Upper lobe of left lung (tissue), 6 donors: ENCODE measurements around the gene APOBEC3F. TPM values are rescaled to one million over a fixed set of nuclear protein-coding genes. Genes with fewer than 3 reads are reported as not detected.
"Not testable (repeated sequence)": the region's sequence is repeated elsewhere in the genome, so short reads cannot be mapped to it uniquely, and the experiment has no call there.

Experiments
- ATAC-seq, 2 donors: fragments of 200-7000 bp; cut with Tn5 transposase; one replicate each; pipeline ENCODE4 v1.9.1; 2022; ENCODE audit warnings: mild to moderate bottlenecking in 2 of 2, moderate library complexity in 2 of 2; ENCODE audit not compliant: low FRiP score in 2 of 2
- DNase-seq, 2 donors: peaks; one replicate each; pipeline ENCODE4 v3.0.0-alpha.2; 2019 to 2020
- H3K27ac ChIP-seq, 4 donors: fragments of 200-600 bp; sonication (generic); one replicate each; pipeline ENCODE4 v1.5.1; 2016 to 2019
- H3K27me3 ChIP-seq, 4 donors: fragments of 200-600 bp; sonication (generic); one replicate each; pipeline ENCODE4 v1.5.1; 2017 to 2019
- H3K36me3 ChIP-seq, 4 donors: fragments of 200-600 bp; sonication (generic); one replicate each; pipeline ENCODE4 v1.5.1; 2016 to 2019
- H3K4me1 ChIP-seq, 4 donors: fragments of 200-600 bp; sonication (generic); one replicate each; pipeline ENCODE4 v1.5.1; 2018 to 2019
- H3K4me3 ChIP-seq, 4 donors: fragments of 200-600 bp; sonication (generic); one replicate each; pipeline ENCODE4 v1.5.1; 2017 to 2019; ENCODE audit warnings: mild to moderate bottlenecking in 2 of 4, moderate library complexity in 1 of 4
- H3K9me3 ChIP-seq, 4 donors: fragments of 200-600 bp; sonication (generic); one replicate each; pipeline ENCODE4 v1.5.1; 2018 to 2019
- EP300 ChIP-seq, 4 donors: sonication (generic); formaldehyde crosslinking; IDR thresholded peaks; one replicate each; pipeline ENCODE4 v1.5.1; 2017; ENCODE audit warnings: antibody characterized with exemption in 4 of 4, control low read depth in 2 of 4
- POLR2A ChIP-seq, 4 donors: fragments of 450-650 bp; IDR thresholded peaks; one replicate each; pipeline ENCODE4 v1.5.1; 2016 to 2017; ENCODE audit warnings: antibody characterized with exemption in 4 of 4, mild to moderate bottlenecking in 2 of 4
- POLR2AphosphoS5 ChIP-seq, 2 donors: sonication (generic); formaldehyde crosslinking; IDR thresholded peaks; one replicate each; pipeline ENCODE4 v1.5.1; 2017; ENCODE audit warnings: antibody characterized with exemption in 2 of 2
- WGBS, 2 donors: methylation state at CpG; one replicate each; pipeline ENCODE4 v1.1.5; 2017 to 2018; 5-methylcytosine and 5-hydroxymethylcytosine counted together
- total RNA-seq, 6 donors: library from RNA; depleted of rRNA in 4 of 6; stranded (reverse); fragments of >200 nt in 4 of 6; gene quantifications; one replicate each; pipeline versions ENCODE4 v1.1.0 to v1.2.1, GENCODE V29; 2016 to 2021
- TF ChIP-seq, protein P1 (sequence below), 6 experiments: fragments of 450-650 bp in 4 of 6; fragments of 200-600 bp in 2 of 6; sonication (generic) in 2 of 6; IDR thresholded peaks; one replicate each; pipeline ENCODE4 v1.5.1; 2016 to 2019; ENCODE audit warnings: antibody characterized with exemption in 6 of 6
- donor health status: DM: no; HTN: no; CAD: no; lungs with moderate emphysema.
- donor health status: DM: no; HTN: yes; CAD: no; lungs with severe emphysema.

Gene APOBEC3F
- total RNA-seq, 6 donors from 2014 or later, result 4.0 to 12.0 (median 6.5) TPM

DNA sequence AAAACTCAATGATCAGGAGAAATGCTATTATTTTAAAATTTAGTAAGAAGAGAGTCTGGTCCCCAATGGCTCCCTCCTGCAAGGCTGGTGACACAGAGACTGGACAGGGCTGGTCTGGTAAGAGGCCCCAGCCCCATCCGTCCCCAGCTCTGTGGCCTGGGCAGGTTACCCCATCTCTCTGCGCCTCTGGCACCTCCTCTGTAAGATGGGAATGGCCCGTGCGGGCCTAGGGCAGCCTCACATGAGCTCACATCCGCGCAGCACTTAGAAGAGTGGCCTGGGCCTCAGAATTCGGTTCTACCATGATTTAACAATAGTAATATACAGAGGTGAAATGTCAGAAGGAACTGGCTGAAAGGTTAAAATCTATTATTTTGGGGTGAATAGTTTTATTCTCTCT lies 1.2 kb downstream of the APOBEC3F start:
- peak in 1 of 2 donors; percentile 38 for DNase-seq
- peak overlapping the region in 2 of 4 donors; percentile 86 to 95 for H3K27ac ChIP-seq
- no peaks in the 10 kb centered on the region for H3K27me3 ChIP-seq
- WGBS, 2 donors, result 93 to 94% methylated on average over 7 of the region's 7 CpGs
- no peaks in the 10 kb centered on the region for H3K9me3 ChIP-seq
- peaks cover 9 to 14% (median 12%) of the 10 kb centered on the region in 4 donors for H3K4me1 ChIP-seq
- no peak overlapping the region for H3K4me3 ChIP-seq
- TF ChIP-seq POLR2AphosphoS5 (IDR thresholded peaks at IDR 0.05) (no peak), EP300 (IDR thresholded peaks at IDR 0.05) (no peak), POLR2A (IDR thresholded peaks at IDR 0.05) (no peak)
- TF ChIP-seq, protein P1, sequence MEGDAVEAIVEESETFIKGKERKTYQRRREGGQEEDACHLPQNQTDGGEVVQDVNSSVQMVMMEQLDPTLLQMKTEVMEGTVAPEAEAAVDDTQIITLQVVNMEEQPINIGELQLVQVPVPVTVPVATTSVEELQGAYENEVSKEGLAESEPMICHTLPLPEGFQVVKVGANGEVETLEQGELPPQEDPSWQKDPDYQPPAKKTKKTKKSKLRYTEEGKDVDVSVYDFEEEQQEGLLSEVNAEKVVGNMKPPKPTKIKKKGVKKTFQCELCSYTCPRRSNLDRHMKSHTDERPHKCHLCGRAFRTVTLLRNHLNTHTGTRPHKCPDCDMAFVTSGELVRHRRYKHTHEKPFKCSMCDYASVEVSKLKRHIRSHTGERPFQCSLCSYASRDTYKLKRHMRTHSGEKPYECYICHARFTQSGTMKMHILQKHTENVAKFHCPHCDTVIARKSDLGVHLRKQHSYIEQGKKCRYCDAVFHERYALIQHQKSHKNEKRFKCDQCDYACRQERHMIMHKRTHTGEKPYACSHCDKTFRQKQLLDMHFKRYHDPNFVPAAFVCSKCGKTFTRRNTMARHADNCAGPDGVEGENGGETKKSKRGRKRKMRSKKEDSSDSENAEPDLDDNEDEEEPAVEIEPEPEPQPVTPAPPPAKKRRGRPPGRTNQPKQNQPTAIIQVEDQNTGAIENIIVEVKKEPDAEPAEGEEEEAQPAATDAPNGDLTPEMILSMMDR (IDR thresholded peaks at IDR 0.05), result no peak
- ATAC-seq, result no peak
- H3K36me3 ChIP-seq, result peaks cover 0 to 16% (median 3%) of the 10 kb centered on the region in 4 donors

DNA sequence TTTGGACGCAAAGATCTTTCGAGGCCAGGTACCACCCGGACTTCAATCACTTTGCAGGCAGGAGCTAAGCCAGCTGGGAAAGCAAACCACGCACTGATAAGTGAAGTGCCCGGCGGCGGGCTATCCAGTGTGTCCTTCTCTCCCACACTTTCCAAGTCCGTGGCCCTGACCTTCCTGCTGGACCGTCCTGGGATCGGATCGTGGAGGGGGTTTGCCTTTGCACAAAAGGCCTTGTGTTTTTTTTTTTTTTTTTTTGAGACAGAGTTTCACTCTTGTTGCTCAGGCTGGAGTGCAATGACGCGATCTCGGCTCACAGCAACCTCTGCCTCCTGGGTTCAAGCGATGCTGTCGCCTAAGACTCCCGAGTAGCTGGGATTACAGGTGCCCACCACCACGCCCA lies 2.4 kb downstream of the APOBEC3F start:
- Histone ChIP-seq H3K4me1 (peaks cover 9 to 14% (median 12%) of the 10 kb centered on the region in 4 donors), H3K36me3 (peaks cover 0 to 16% (median 3%) of the 10 kb centered on the region in 4 donors)
- H3K9me3 ChIP-seq, H3K4me3 ChIP-seq, DNase-seq, H3K27me3 ChIP-seq, H3K27ac ChIP-seq, ATAC-seq: not testable (repeated sequence)
- 94 to 96% methylated on average over 18 of the region's 18 CpGs for WGBS, 2 donors

DNA sequence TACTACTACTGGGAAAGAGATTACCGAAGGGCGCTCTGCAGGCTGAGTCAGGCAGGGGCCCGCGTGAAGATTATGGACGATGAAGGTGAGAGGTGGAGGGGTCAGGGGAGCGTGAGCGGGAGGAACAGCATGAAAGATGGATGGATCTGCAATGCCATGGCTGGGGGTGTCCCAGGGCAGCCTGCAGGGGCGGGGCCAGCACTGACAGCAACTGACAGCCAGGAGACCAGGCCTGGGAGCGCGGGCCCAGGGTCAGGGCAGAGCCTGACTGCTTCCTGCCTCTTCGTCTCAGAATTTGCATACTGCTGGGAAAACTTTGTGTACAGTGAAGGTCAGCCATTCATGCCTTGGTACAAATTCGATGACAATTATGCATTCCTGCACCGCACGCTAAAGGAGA lies 4.5 kb downstream of the APOBEC3F start:
- DNase-seq, result peak in 1 of 2 donors; percentile 68

GRCh38 chr22:39049486-39049885 lies 8.8 kb downstream of the APOBEC3F start:
- 82 to 86% methylated on average over 7 of the region's 7 CpGs for WGBS, 2 donors
- H3K9me3 ChIP-seq, ATAC-seq, H3K27me3 ChIP-seq, H3K4me3 ChIP-seq, H3K27ac ChIP-seq, H3K36me3 ChIP-seq, DNase-seq, H3K4me1 ChIP-seq: not testable (repeated sequence)

More for the DNA sequence above, 4.5 kb downstream of the APOBEC3F start:
- H3K9me3 ChIP-seq, ATAC-seq, H3K27ac ChIP-seq, H3K4me3 ChIP-seq, H3K27me3 ChIP-seq: not testable (repeated sequence)
- H3K36me3 ChIP-seq, result peaks cover 0 to 16% (median 3%) of the 10 kb centered on the region in 4 donors
- peaks cover 9 to 11% (median 10%) of the 10 kb centered on the region in 4 donors for H3K4me1 ChIP-seq
- 78 to 93% methylated on average over 14 of the region's 14 CpGs for WGBS, 2 donors

GRCh38 chr22:39051844-39052495 lies 11.3 kb downstream of the APOBEC3F start:
- not testable (repeated sequence) for H3K27me3 ChIP-seq, H3K27ac ChIP-seq, H3K9me3 ChIP-seq, H3K36me3 ChIP-seq, H3K4me1 ChIP-seq, DNase-seq, H3K4me3 ChIP-seq
- 81 to 90% methylated on average over 10 to 14 of the region's 18 CpGs for WGBS, 2 donors
- ATAC-seq, result peak in 1 of 2 donors; percentile 6

- Histone ChIP-seq H3K9me3 (no peaks in the 10 kb centered on the region), H3K36me3 (no peaks in the 10 kb centered on the region), H3K27ac (no peak overlapping the region), H3K4me3 (no peak overlapping the region), H3K4me1 (no peaks in the 10 kb centered on the region), H3K27me3 (no peaks in the 10 kb centered on the region)
- DNase-seq (no peak), ATAC-seq (no peak)
- no peak for TF ChIP-seq POLR2A (IDR thresholded peaks at IDR 0.05)
- TF ChIP-seq, protein P1 (IDR thresholded peaks at IDR 0.05), result no peak
- TF ChIP-seq EP300 (IDR thresholded peaks at IDR 0.05), result no peak
- TF ChIP-seq POLR2AphosphoS5 (IDR thresholded peaks at IDR 0.05), result no peak
- 91% methylated on average over 11 of the region's 11 CpGs for WGBS, 2 donors
Measured at GRCh38 chr22:39055658-39056057, 15.0 kb downstream of the APOBEC3F start.

DNA sequence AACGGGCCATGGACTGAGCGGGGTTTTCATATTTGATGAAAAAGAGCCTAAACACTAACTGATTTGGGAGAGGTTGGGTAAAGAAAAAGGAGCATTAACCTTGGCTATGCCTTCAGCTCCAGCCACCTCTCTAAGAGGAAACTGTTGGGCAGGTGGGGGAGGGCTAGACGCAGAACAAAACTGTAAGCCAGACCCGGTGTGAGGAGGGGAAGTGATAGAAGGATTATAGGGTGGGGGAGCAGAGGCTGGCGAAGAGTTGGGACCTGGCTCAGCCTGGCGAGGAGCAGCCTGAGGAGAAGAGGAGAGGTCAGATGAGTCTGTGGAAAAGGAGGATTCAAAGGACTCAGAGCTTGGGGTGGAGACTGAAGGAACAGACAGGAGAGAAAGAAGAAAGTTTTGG lies 20.6 kb downstream of the APOBEC3F start:
- H3K27me3 ChIP-seq, H3K36me3 ChIP-seq, H3K4me1 ChIP-seq, H3K9me3 ChIP-seq, DNase-seq, H3K4me3 ChIP-seq, ATAC-seq, H3K27ac ChIP-seq: not testable (repeated sequence)
- WGBS, 2 donors, result 51 to 59% methylated on average over 6 of the region's 6 CpGs

DNA sequence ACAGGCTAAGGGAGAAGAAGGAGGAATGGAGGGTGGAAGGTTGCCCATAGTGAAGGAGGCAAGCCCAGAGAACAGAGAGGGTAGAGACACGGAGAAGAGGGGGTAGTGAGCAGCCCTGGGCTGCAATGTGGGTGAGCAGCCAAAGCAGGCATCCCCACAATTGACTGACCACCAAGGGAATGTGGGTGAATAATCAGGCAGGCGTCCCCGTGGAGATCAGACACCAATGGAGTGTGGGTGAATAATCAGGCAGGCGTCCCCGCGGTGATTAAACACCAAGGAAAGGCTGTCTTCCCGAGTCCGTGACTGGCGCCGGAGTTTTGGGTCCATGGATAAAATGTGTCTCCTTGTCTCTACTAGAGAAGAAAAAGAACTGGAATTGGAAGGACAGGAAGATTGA lies 21.3 kb downstream of the APOBEC3F start:
- not testable (repeated sequence) for ATAC-seq, H3K27me3 ChIP-seq, H3K27ac ChIP-seq, H3K36me3 ChIP-seq, H3K4me1 ChIP-seq, DNase-seq, H3K4me3 ChIP-seq, H3K9me3 ChIP-seq
- 80 to 87% methylated on average over 10 of the region's 10 CpGs for WGBS, 2 donors

GRCh38 chr22:39063904-39064303 lies 23.2 kb downstream of the APOBEC3F start:
- DNase-seq, H3K27ac ChIP-seq, ATAC-seq, H3K4me3 ChIP-seq, H3K4me1 ChIP-seq, H3K36me3 ChIP-seq, H3K27me3 ChIP-seq, H3K9me3 ChIP-seq: not testable (repeated sequence)
- WGBS, 2 donors, result 86 to 98% methylated on average over 8 of the region's 8 CpGs

DNA sequence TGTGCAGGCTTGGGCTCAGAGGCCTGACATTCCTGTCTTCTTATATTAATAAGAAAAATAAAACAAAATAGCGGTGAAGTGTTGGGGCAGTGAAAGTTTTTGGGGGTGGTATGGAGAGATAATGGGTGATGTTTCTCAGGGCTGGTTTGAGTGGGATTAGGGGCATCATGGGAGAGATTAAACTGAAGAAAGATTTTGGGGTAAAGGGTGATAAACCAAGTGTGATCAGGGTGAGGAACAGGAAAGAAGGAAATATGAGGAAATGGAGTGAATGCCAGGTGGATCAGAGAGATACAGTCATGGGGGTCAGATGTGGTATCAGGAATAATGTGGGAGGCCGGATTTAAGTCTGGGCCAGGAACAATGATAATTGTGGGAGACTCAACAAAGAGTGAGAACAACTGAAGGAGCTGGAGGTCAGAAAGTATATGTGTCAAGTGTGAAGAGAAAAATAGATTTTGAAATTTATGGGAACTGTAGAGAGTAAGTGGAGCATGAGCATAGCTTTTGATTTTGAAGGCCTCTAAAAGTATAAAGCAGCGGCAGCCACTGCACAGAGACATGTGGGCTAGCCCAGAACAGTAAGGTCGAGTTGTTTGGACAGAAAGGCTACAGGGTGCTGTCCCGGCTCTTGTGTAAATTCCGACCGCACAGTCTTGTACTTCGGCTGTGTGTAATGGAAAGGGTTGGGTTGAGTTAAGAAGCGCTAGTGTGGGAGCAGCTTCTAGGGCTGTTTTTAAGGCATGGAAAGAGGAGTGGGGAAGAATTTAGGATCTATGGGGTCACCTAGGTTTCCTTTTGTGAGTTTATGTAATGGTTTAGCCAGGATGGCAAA lies 26.0 kb downstream of the APOBEC3F start:
- not testable (repeated sequence) for H3K27ac ChIP-seq, DNase-seq, ATAC-seq, H3K4me1 ChIP-seq, H3K36me3 ChIP-seq, H3K9me3 ChIP-seq, H3K27me3 ChIP-seq, H3K4me3 ChIP-seq
- 81 to 82% methylated on average over 9 of the region's 9 CpGs for WGBS, 2 donors
